Aortic smooth muscle cell (primary cell): ENCODE data around the gene ACTA2. TPM values are rescaled to one million over a fixed set of nuclear protein-coding genes. Genes with fewer than 3 reads are reported as not detected.

Experiments
- total RNA-seq: library from RNA; depleted of rRNA; stranded (reverse); fragments of >200 nt; gene quantifications from 2 replicates; pipeline ENCODE4 v1.2.3, GENCODE V29; 2014

ACTA2 gene
- total RNA-seq = 113 and 260 TPM in 2 replicates

DNA sequence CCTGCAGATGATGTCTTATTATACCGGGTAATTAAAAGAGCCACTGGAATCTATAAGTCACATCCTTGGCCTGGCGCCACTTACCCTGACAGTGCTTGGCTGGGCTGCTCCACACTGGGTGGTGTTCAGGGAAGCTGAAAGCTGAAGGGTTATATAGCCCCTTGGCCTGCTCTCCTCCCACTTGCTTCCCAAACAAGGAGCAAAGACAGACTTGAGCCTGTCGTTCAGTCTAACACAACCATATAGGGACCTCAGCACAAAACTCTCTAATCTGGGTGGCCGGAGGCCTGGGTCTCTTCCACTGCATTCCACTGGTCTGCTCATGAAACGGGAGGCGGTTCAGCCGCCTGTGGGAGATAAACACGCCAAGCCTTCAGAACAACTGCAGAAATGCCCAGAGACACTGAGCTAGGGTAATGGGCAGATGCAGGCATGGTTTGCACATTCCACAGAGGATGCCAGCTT is at the start of gene ACTA2:
Gene ACTA2, minus strand, starts transcription at position 127 of the 465 bp plus-strand sequence. CDS start 3,843 bp downstream, outside the sequence.

DNA sequence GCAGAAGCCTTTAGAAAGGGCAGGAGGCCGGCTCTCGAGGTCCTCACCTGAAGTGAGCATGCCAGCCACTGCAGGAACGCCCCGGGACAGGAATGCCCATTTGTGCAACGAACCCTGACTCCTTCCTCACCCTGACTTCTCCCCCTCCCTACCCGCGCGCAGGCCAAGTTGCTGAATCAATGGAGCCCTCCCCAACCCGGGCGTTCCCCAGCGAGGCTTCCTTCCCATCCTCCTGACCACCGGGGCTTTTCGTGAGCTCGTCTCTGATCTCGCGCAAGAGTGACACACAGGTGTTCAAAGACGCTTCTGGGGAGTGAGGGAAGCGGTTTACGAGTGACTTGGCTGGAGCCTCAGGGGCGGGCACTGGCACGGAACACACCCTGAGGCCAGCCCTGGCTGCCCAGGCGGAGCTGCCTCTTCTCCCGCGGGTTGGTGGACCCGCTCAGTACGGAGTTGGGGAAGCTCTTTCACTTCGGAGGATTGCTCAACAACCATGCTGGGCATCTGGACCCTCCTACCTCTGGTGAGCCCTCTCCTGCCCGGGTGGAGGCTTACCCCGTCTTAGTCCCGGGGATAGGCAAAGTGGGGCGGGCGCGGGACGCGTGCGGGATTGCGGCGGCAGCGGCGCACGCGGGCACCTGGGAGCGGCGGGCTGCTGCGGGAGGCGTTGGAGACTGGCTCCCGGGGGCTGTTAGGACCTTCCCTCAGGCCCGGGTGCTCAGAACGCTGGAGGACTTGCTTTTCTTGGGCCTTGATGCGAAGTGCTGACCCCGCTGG is 38.0 kb upstream of the ACTA2 start, which contains the start of gene FAS:
Gene FAS, plus strand, starts transcription at position 415 of the 777 bp plus-strand sequence. Its CDS starts 79 bp downstream, at position 494.

Other genes with a start within 250 kb of the ACTA2 start
- gene LIPK, start 246.5 kb downstream of the ACTA2 start, total RNA-seq = not detected in 2 replicates
- not detected in 2 replicates for gene LIPN, start 192.8 kb downstream of the ACTA2 start, total RNA-seq
- 0.13 TPM in 1 of 2 replicates, not detected in the other for gene LIPM, start 150.0 kb downstream of the ACTA2 start, total RNA-seq
- gene ANKRD22, start 100.9 kb downstream of the ACTA2 start, total RNA-seq = 0.06 and 0.13 TPM in 2 replicates
- gene STAMBPL1, start 72.5 kb downstream of the ACTA2 start, total RNA-seq = 22.2 and 64.6 TPM in 2 replicates
- 92.9 and 105 TPM in 2 replicates for gene FAS, start 38.0 kb upstream of the ACTA2 start, total RNA-seq